ENCODE measurements around the gene CKMT1A.
"Not testable (repeated sequence)": the region's sequence is repeated elsewhere in the genome, so short reads cannot be mapped to it uniquely, and the experiment has no call there.

CKMT1A gene

DNA sequence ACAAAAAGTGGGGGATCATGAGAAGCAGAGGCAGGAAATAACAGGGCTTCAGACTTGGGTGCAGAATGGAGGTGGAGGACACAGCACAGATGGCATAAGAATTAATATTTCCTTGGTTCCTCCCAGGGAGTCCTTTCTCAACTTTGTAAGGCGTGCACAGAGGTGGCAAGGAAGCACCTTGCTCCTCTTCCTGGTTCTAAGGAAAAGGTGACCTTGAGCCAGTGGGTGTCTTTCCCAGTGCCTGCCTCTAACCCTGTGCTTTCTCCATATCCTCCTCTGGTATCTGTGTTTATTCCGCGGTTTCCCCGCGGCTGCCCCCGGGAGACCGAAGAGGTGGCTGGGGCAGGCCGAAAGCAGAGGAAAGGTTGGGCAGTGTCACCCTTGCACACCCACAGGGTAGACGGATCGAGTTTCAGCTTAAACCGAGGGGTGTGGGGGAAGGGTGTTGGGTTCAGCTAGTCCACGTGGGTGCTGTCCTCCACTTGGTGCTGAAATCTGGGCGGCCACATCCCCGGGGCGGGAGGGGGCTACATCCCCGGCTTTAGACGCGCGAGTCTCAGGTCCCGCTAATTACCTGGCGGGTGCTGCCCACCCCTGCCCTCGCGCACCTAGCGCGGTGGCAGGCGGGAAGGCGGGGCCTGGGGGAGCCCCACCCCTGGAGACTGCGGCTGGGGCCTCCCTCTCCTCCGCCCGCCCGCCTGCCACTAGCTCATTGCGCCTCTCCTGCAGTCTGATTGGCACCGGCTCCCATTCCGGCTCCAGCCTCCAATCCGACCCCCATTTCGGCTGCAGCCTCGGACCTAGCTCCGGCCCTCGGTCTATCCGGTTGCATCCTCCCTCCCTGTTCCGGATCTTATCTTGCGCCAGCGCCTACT lies at the start of gene CKMT1A:
CKMT1A (plus strand) TSS at position 712 of the 875 bp plus-strand sequence. CDS start 192 bp downstream, outside the sequence.
- not testable (repeated sequence) for DNase-seq (ENCODE audit: low spot score)

DNA sequence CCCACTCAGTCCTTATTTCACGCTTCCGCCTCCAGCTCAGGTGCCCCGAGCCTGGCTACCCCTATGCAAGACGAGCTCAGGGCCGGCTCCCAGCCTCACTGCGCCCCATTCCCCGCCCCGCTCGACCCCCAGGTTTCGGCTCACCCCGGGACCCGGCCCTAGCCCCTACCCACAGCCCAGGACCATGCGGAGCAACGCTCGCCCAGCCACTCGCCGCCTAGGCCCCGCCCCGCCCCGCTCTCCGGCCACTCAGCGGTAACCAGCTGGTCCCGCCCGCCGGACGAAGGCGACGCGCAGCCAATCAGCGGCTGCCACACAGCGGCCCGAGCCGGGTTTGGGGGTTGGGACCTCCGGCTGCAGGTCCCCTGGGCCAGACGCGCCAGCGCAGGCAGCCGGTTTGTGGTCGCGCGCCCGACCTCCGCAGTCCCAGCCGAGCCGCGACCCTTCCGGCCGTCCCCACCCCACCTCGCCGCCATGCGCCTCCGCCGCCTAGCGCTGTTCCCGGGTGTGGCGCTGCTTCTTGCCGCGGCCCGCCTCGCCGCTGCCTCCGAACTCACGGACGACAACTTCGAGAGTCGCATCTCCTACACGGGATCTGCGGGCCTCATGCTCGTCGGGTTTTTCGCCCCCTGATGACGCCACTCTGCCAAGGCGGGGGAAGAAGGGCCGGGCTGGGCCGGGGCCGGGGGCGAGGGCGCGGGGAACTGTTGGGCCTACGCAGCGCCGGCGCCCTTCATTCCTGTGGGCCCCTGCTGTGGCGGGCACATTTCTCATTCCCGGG lies 44.8 kb upstream of the CKMT1A start, which contains the start of gene CATSPER2:
CATSPER2 (minus strand) TSS at position 196 of the 781 bp plus-strand sequence. CDS start 783 bp downstream, outside the sequence.
- DNase-seq (ENCODE audit: low spot score): no peak

DNA sequence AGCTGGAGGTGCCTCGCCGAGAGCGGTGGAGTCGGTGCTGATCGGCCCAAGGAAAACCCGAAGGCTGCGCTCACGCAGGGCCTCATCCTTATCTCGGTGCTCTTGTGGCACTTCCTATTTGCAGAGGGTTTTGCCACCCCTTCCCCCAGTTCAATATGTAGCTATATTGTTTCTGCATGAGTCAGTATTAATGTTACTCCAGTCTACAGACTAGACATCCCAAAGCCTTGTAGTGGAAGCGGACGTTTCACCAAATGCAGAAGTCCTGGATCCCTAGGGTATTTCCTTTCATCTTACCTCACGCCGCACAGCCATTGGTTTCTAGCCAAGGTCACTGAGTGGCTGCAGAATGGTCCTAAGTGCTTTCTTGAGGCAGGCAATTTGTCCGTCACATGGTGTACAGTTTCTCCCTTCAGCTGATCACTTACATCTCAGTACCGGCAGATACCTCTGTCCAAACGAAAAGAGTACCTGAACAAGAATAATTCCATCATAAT lies 44.2 kb upstream of the CKMT1A start:
- DNase-seq (ENCODE audit: low spot score): not testable (repeated sequence)

DNA sequence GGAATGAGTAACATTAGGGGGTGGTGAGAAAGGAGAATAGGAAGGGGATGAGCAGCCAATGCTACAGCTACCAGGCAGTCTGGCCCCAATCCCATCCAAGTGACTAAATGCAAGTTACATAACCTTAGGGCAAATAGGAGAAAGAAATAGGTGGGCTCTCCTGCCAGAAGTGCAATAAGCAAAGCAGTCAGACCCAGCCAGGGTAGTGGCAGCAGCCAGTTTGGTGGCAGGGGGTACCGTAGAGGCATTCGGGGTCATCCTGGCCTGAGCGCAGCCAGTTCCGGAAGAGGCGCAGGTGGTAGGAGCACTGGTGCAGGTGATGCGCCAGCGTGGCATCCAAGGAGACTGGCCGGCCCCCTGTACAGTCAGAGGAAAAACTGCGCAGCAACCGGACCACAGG lies 33.9 kb upstream of the CKMT1A start:
- not testable (repeated sequence) for DNase-seq (ENCODE audit: low spot score)

DNA sequence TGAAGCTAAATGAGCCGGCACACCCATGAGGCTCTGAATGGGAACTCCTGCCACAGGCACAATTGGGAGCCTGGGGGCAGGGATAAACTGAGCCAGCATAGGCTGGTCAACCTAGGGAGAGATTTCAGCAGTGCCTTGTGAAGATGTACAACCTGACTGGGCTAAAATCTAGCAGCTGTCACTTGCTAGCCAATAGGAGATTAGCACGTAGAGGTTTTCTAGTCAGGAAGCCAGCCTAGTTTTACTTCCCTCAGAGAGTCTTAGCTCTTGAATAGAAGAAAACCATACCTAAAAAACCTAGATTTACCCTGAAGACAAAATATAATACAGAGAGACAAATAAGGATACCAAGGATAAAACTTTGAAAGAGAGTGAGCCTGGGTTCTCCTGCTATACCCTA lies 31.4 kb upstream of the CKMT1A start:
- DNase-seq (ENCODE audit: low spot score): not testable (repeated sequence)

DNA sequence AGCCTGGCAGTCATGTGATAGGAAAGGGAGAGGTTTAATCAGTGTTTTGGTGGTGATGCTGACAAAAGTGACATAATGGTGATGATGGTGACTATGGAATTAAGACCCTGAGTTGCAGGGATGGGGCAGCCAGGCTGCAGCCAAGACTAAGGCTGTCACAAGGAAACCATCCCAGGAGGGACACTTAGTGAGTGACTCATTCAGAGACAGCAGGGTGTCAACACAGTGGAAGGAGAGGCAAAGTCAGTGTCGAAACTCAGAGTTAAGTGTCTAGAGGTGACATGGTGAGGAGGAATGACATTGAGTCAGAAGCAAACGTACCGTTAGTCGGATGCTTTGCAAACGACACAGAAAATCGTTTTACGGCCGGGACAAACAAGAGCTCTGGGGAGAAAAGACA lies 30.3 kb upstream of the CKMT1A start:
- not testable (repeated sequence) for DNase-seq (ENCODE audit: low spot score)

DNA sequence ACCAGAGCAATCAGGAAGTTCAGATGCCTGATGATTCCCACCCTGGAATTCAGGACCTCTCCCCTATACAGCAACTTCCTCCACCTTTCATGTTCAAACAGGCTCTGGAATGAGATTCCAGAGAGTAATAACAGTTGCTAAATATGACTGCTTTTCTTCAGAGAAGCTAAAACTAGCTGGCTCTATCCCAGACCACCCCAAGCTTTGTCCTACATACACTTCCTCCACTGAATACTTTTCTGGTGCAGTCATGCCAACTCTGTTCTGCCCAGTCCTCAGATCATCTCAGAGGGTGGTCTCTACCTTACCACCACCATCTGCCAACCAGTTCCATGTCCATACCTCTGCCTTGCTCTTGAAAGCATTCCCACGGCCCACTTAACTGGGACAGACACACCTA lies 27.5 kb upstream of the CKMT1A start:
- DNase-seq (ENCODE audit: low spot score): not testable (repeated sequence)

DNA sequence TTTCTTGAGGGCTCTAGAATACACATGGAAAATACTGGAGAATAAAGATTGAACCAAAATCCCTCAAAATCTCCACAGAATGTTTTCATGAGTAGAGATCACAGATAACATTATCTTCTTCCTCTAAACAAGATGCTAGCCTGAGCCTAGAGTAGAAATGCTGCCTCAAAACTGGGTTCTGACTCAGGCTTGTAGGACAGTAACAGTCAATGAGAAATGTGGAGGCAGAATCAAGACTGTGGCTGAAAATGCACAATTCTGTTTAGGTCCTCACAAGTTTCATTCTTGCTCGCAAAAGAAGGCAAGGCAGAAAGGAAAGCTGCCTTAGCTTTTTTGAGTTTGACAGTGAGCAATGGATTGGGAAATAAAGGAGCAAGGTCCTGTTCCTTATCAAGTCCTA lies 19.5 kb upstream of the CKMT1A start:
- not testable (repeated sequence) for DNase-seq (ENCODE audit: low spot score)

DNA sequence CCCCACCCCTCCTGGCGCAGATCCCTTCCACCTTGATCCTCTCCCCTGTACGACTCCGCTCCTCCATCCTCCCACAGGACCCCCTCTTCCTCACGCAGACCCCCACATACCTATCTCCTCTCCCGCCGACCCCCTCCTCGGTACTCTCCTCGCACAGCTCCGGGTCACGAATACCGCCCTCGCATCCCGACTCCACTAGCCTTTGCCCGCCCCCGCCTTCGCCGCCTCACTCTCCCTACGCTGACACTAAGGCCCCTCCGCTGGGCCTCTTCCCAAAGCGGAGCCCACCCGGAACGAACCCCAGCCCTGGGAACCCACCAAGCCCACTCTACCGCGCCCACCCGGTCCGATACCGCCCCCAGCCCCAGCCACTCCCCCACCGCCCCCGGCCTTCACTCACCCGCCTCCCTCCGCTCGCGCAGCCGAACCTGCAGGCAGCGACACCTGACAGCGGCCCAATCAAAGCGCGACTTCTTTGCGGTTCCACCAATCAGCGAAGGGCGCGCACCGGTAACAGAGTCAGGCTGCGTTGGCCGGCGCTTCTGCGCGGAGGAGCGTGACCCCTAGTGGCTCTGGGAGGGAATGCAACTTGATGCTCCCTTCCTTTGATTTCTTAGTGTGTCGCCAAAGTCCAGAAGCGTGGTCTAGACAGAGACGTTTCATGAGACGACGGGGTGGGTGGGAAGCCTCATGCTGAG lies 3.9 kb upstream of the CKMT1A start:
- not testable (repeated sequence) for DNase-seq (ENCODE audit: low spot score)

DNA sequence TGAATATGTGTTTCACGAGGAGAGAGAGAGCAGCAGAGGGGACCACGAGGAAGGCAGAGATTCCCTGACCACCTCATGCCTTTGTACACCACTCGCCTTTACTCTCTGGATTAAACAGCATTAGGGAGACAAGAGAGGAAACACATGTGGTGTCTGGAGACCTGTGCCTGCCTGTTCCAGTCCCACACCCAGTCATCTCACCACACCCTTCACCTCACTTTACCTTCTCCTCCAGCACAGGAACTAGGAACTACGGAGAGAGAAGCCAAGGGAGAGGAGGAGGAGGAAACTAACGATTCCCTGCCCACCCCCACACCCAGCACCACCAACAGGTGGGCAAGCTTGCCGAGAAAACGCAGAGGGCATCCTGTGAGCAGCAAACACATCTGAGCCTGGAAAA lies 980 bp upstream of the CKMT1A start:
- not testable (repeated sequence) for DNase-seq (ENCODE audit: low spot score)

DNA sequence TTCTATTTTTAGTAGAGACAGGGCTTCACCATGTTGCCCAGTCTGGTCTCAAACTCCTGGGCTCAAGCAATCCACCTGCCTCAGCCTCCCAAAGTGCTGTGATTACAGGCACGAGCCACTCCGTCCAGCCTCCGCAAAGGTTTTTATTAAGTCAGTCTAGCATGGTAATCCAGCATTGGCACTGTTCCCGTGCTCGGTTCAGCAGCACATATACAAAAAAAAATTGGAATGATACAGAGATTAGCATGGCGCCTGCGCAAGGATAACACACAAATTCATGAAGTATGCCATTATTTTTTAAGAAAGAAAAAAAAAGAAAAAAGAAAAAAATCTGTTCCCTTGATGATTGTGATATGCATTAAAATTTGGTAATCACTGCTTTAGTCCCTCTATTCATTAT lies 8.5 kb downstream of the CKMT1A start:
- DNase-seq (ENCODE audit: low spot score): no peak

DNA sequence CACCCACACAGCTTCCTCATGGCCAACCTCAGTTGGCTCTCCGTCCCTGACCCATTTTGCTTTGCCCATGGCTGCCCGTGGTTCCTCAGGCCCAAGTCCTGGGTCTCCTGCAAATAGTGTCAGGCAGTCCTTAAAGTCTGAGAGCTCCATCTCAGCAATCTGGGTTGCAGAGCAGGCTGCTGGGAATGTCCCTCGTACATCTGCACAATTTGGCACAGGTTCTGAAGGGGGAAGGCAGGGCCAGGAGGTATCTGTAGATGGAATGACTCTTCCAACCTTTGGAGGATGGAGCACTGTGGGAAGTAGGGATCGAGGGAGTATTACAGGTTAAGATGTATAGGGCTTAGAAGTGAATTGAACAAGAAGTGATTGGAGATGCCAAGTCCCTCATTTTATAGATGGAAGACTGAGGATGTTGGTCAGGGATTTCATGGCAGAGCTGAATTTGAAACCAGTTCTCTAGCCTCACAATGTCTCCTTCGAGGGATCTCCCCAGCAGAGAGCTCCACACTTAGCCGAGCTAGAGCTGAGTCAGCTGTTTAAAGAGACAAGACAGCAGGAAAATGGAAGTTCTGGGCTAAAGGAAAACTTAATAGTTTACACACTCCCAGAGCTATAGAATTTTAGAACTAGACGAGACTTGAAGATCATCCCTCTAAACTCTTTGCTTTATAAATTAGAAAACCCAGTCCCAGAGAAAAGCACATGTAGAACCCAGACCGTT lies 9.2 kb downstream of the CKMT1A start:
- DNase-seq (ENCODE audit: low spot score): no peak

DNA sequence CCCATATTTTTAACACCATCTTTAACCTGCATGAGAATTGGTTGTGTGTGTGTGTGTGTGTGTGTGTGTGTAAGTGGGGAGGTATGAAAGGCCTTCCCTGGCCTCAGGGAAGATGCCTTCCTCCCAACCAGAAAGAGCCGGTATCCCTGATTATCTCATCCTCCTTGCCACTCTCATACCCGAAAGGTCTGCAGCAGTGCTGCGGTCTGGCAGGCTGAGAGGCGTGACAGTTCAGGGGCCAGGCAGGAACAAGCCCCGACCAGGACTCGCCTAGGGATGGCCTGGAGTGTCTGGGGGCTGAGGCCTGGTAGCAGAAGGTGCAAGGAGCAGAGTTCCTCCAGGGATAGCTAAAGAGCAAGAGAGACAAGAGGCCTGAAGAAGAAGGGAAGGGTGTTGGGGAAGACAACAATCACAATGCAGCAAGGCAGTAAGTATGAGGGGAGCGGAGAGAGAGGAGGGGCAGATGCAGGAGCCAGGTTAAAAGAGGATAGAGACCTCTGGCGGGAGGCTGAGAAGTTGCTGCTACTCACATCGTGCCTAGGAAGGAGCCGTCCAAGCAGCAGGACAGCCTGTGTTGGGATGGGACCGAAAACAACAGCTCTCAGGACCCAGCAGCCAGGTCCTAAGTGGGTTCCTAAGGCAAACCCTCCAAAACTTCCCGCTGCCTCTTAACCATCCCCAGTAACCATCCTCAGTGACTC lies 16.9 kb downstream of the CKMT1A start:
- not testable (repeated sequence) for DNase-seq (ENCODE audit: low spot score)

DNA sequence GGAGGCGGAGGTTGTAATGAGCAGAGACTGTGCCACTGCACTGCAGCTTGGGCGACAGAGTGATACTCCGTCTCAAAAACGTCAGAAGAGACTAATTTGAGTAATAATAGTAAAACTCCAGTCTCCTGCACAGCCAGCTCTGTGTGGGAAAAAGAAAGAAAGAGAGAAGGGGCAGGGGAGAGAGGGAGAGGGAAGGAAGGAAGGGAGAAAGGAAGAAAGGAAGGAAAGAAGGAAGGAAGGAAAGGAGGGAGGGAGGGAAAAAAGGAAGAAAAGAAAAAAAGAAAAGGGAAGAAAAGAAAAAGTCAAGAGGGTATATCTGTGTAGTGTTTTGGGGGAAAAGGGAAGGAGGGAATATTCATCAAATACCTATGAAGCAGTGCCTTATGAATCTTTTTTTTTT lies 29.5 kb downstream of the CKMT1A start:
- no peak for DNase-seq (ENCODE audit: low spot score)

DNA sequence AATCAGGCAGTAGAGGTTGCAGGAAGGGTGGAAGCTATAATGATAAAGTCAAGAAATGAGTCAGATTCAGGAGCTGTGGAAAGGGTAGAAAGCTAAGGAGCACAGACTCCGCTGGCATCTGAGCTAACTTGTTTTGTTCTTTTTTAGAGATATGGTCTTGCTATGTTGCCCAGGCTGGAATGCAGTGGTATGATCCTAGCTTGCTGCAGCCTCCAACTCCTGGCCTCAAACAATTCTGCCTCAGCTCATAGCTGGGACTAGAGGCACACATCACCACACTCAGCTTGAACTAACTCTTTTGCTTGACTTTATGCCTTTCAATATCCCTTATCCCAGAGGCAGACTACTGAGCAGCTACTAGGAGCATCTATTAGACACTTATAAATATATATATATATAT lies 32.6 kb downstream of the CKMT1A start:
- not testable (repeated sequence) for DNase-seq (ENCODE audit: low spot score)

DNA sequence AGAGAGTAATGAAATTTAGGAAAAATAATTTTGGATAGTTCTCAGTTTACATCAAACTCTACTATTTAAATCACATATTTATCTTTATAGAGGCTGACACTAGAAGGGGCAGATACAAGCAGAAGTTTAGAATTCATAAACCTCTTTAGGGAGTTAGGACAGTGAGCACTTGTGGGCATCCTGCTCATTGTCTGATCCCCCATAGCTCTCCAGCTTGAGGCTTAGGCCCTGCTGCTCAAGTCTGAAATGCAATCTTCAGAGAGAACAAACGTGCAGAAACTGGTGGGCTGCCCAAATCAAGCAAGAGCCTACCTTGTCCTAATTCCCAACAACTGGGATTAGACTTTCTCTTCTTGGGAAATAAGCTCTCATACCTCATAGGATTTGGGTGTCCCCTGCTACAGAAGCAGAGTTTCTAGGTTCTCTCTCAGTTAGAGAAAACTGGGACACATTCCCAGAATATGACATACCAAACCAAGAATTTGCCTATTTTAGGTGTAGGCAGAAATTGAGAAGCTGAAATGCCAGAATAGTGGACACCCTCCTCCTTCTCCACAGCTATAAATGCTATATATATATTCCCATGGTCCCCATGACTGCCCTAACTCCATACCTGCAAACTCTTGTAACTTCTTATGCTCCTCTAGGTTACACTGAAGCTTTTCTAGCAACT lies 34.5 kb downstream of the CKMT1A start:
- not testable (repeated sequence) for DNase-seq (ENCODE audit: low spot score)

DNA sequence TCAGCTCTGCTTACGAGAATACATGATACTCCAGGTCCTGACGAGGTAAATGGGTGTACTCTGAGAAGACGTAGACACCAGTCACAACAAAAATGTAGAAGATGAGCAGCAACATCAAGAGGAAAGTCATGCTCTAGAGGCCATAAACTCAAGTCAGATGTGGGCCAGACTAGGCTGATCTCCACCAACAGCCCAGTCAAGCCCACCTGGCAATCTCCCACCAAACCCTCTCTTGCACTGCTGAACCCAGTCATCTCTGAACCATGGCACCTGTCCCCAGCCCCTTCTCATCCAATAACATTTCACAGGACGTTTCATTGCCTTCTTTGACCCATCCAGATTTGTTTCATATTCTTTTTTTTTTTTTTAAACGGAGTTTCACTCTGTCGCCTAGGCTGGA lies 41.8 kb downstream of the CKMT1A start:
- no peak for DNase-seq (ENCODE audit: low spot score)

DNA sequence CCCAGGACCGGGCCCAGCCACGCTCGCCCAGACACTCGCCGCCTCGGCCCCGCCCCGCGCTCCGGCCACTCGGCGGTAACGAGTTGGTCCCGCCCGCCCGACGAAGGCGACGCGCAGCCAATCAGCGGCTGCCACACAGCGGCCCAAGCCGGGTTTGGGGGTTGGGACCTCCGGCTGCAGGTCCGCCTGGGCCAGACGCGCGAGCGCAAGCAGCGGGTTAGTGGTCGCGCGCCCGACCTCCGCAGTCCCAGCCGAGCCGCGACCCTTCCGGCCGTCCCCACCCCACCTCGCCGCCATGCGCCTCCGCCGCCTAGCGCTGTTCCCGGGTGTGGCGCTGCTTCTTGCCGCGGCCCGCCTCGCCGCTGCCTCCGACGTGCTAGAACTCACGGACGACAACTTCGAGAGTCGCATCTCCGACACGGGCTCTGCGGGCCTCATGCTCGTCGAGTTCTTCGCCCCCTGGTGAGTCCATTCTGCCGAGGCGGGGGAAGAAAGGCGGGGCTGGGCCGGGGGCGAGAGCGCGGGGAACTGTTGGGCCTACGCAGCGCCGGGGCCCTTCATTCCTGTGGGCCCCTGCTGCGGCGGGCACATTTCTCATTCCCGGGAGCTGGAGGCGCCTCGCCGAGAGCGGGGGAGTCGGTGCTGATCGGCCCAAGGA lies 52.7 kb downstream of the CKMT1A start, which contains the start of gene PDIA3:
PDIA3 (plus strand) TSS at position 194 of the 658 bp plus-strand sequence; CDS start at position 296, 102 bp downstream.
- DNase-seq (ENCODE audit: low spot score): peak; percentile 80

DNA sequence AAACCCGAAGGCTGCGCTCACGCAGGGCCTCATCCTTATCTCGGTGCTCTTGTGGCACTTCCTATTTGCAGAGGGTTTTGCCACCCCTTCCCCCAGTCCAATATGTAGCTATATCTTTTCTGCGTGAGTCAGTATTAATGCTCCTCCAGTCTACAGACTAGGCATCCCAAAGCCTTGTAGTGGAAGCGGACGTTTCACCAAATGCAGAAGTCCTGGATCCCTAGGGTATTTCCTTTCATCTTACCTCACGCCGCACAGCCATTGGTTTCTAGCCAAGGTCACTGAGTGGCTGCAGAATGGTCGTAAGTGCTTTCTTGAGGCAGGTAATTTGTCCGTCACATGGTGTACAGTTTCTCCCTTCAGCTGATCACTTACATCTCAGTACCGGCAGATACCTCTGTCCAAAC lies 53.2 kb downstream of the CKMT1A start:
- peak; percentile 43 for DNase-seq (ENCODE audit: low spot score)
